Endothelial cell of umbilical vein (primary cell): ENCODE data around the gene LBHD2. TPM values are rescaled to one million over a fixed set of nuclear protein-coding genes. Genes with fewer than 3 reads are reported as not detected.

Experiments used
- BruUV-seq: library from RNA; stranded (reverse); fragments of 400-500 nt; replicated peaks from 2 replicates; lab custom pipeline; 2021; lab: Mats Ljungman, UMichigan
- CTCF ChIA-PET: fragments of 300-600, 350-600 bp; sonication (Branson Sonifier 250); formaldehyde crosslinking; loops from one replicate; lab custom pipeline; 2021; ENCODE audit warnings: antibody characterized with exemption, inconsistent platforms; lab: Charles Lee
- POLR2A ChIA-PET: fragments of 300-600, 350-600 bp; sonication (Branson Sonifier 250); formaldehyde crosslinking; loops from one replicate; lab custom pipeline; 2021; ENCODE audit warnings: antibody characterized with exemption, inconsistent platforms; lab: Charles Lee
- DNase-seq: peaks from one replicate; pipeline ENCODE4 v3.0.0-alpha.2; 2011; ENCODE audit warnings: low read depth, low spot score
- FAIRE-seq: peaks from 2 replicates; lab custom pipeline; 2011; peaks lifted over from hg19 to GRCh38; lab: Jason Lieb, UNC
- H2AFZ ChIP-seq: 2 replicates; pipeline ENCODE4 v1.6.0; 2012; ENCODE audit warnings: low read depth, low read length, control low read depth, inconsistent platforms
- H3K27ac ChIP-seq: 2 replicates; pipeline ENCODE4 v1.5.1; 2011; ENCODE audit warnings: low read depth, mild to moderate bottlenecking, control low read depth, low read length, moderate library complexity; ENCODE audit not compliant: insufficient read depth
- H3K27me3 ChIP-seq, 2 experiments: 2 replicates each; pipeline versions ENCODE4 v1.6.0 to v1.6.1; 2011; ENCODE audit warnings: low read length in 2 of 2, mixed read lengths in 1 of 2; ENCODE audit not compliant: control insufficient read depth in 2 of 2, insufficient read depth in 2 of 2
- H3K36me3 ChIP-seq, 2 experiments: 2 replicates in 1 of 2; 3 replicates in 1 of 2; pipeline ENCODE4 v1.5.1; 2011; ENCODE audit warnings: low read length in 2 of 2, mild to moderate bottlenecking in 1 of 2, moderate library complexity in 1 of 2; ENCODE audit not compliant: control insufficient read depth in 2 of 2, insufficient read depth in 2 of 2; ENCODE audit errors: extremely low read depth in 1 of 2
- H3K4me1 ChIP-seq: 3 replicates; pipeline ENCODE4 v1.5.1; 2011; ENCODE audit warnings: mild to moderate bottlenecking, low read length; ENCODE audit not compliant: control insufficient read depth, insufficient read depth; ENCODE audit errors: extremely low read depth
- H3K4me2 ChIP-seq: 2 replicates; pipeline ENCODE4 v1.6.1; 2011; ENCODE audit warnings: low read length, control low read depth, mixed read lengths; ENCODE audit not compliant: insufficient read depth
- H3K4me3 ChIP-seq, 3 experiments: fragments of 200-600 bp in 1 of 3; sonication (generic), shearing (Covaris generic) in 1 of 3; replicated peaks in 1 of 3; 2 replicates each; pipeline ENCODE4 v1.5.1; 2011 to 2016; ENCODE audit warnings: control low read depth in 3 of 3, low read length in 3 of 3, mild to moderate bottlenecking in 2 of 3, inconsistent platforms in 1 of 3, low read depth in 1 of 3, moderate library complexity in 1 of 3; ENCODE audit not compliant: insufficient read depth in 1 of 3
- H3K79me2 ChIP-seq: 2 replicates; pipeline ENCODE4 v1.6.0; 2012; ENCODE audit warnings: low read length, inconsistent platforms; ENCODE audit not compliant: control insufficient read depth, insufficient read depth
- H3K9ac ChIP-seq: replicated peaks from 2 replicates; pipeline ENCODE3; 2011; ENCODE audit warnings: low read length, control low read depth; ENCODE audit not compliant: insufficient read depth; ENCODE audit errors: extremely low read depth
- H3K9me1 ChIP-seq: replicated peaks from 3 replicates; pipeline ENCODE4 v1.6.0; 2011; ENCODE audit warnings: mild to moderate bottlenecking, low read length; ENCODE audit not compliant: control insufficient read depth, insufficient read depth; ENCODE audit errors: extremely low read depth
- H3K9me3 ChIP-seq: replicated peaks from 2 replicates; pipeline ENCODE4 v1.5.1; 2012; ENCODE audit warnings: low read length, inconsistent platforms; ENCODE audit not compliant: control insufficient read depth, insufficient read depth
- H4K20me1 ChIP-seq: replicated peaks from 2 replicates; pipeline ENCODE3; 2011; ENCODE audit warnings: mild to moderate bottlenecking, low read length; ENCODE audit not compliant: control insufficient read depth, insufficient read depth; ENCODE audit errors: extremely low read depth
- EZH2 ChIP-seq: IDR thresholded peaks from 2 replicates; pipeline ENCODE4 v1.6.1; 2012; ENCODE audit warnings: borderline replicate concordance, low read depth, mild to moderate bottlenecking, moderate library complexity, low read length, inconsistent platforms; ENCODE audit not compliant: severe bottlenecking
- FOS ChIP-seq: IDR thresholded peaks from 2 replicates; pipeline ENCODE4 v1.6.1; 2011; ENCODE audit warnings: mild to moderate bottlenecking, low read length, moderate library complexity, borderline replicate concordance; ENCODE audit not compliant: insufficient read depth
- GATA2 ChIP-seq: IDR thresholded peaks from 2 replicates; pipeline ENCODE4 v1.7.0; 2011; ENCODE audit warnings: low read depth, mild to moderate bottlenecking, moderate library complexity, mixed read lengths, low read length; ENCODE audit not compliant: insufficient read length, insufficient read depth
- JUN ChIP-seq: IDR thresholded peaks from 2 replicates; pipeline ENCODE4 v1.6.1; 2011; ENCODE audit warnings: borderline replicate concordance, low read depth; ENCODE audit not compliant: insufficient read length, insufficient read depth
- MYC ChIP-seq: IDR thresholded peaks from one replicate; pipeline ENCODE4 v1.6.1; 2011; ENCODE audit warnings: mild to moderate bottlenecking, low read depth, low read length
- POLR2A ChIP-seq: IDR thresholded peaks from 2 replicates; pipeline ENCODE4 v1.6.1; 2012; ENCODE audit warnings: low read depth, mild to moderate bottlenecking, control low read depth, low read length
- POLR2AphosphoS5 ChIP-seq: IDR thresholded peaks from 2 replicates; pipeline ENCODE4 v1.6.1; 2012; ENCODE audit warnings: low read depth, mild to moderate bottlenecking, control low read depth, low read length, moderate library complexity; ENCODE audit not compliant: insufficient read depth
- dilution Hi-C: fragments of 300-500 bp; cut with MboI; formaldehyde crosslinking; loops from one replicate; pipeline ENCODE4 v1.15.0; 2019; ENCODE audit warnings: low sequenced_read_pairs; ENCODE audit not compliant: extremely low pct_ligation_motif_present
- intact Hi-C: fragments of 100-400 bp; cut with micrococcal nuclease; formaldehyde crosslinking; loops from one replicate; pipeline ENCODE4 v1.10.0; 2022
- polyA plus RNA-seq, 4 experiments: library from polyadenylated mRNA; depleted of rRNA in 3 of 4; stranded (reverse) in 3 of 4; unstranded in 1 of 4; fragments of >200 nt; gene quantifications; 2 replicates each; pipeline versions ENCODE4 v1.2.1 to v1.2.3, GENCODE V29; 2011 to 2012; ENCODE audit warnings: missing spikeins in 1 of 4
- total RNA-seq: library from RNA; stranded (reverse); gene quantifications from 2 replicates; pipeline ENCODE4 v1.2.3, GENCODE V29; 2021
- TF ChIP-seq, protein P1 (sequence below): IDR thresholded peaks from 2 replicates; pipeline ENCODE4 v1.6.1; 2011; ENCODE audit not compliant: insufficient read depth, insufficient read length
- TF ChIP-seq, protein P2 (sequence below), 2 donors: IDR thresholded peaks; 1 replicate in 1 of 2; 2 replicates in 1 of 2; pipeline ENCODE4 v1.5.1; 2011; ENCODE audit warnings: low read length in 2 of 2, mild to moderate bottlenecking in 2 of 2, moderate library complexity in 2 of 2, control low read depth in 1 of 2, inconsistent platforms in 1 of 2, low read depth in 1 of 2; ENCODE audit not compliant: insufficient read depth in 1 of 2; ENCODE audit errors: extremely low read depth in 1 of 2

LBHD2 gene
- total and polyA plus RNA-seq, 2 donors (not counting 3 experiments of a cell fraction or from before 2014, with no cell fraction given) = not detected

DNA sequence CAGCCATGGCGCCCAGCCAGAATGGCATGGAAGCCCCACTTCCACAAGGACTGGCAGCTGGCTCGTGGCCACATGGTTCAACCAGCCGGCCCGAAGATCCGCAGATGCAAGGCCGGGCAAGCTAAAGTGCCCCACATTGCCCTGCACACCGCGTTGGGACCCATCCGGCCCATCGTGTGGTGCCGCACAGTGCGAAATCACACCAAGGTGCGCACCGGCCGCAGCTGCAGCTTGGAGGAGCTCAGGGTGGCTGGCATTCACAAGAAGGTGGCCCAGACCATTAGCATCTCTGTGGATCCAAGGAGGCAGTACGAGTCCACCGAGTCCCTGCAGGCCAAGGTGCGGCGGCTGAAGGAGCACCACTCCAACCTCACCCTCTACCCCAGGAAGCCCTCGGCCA, 42.5 kb upstream of the LBHD2 start:
- dilution Hi-C loops = no loop called here
- ChIA-PET POLR2A (no interaction called here), CTCF (no interaction called here)
- DNase-seq (no peak), FAIRE-seq (no peak)
- Histone ChIP-seq H3K79me2 (peaks cover 95% of the 10 kb centered on the region), H3K9ac (no peak overlapping the region), H3K4me1 (no peaks in the 10 kb centered on the region), H3K27ac (no peak overlapping the region), H3K9me1 (no peaks in the 10 kb centered on the region), H3K9me3 (no peaks in the 10 kb centered on the region), H2AFZ (no peak overlapping the region), H4K20me1 (peaks cover 8% of the 10 kb centered on the region), H3K27me3 (no peaks in the 10 kb centered on the region), H3K4me3 (no peak overlapping the region), H3K4me2 (no peak overlapping the region), H3K36me3 (peaks cover 0 to 5% of the 10 kb centered on the region in 2 experiments)
- TF ChIP-seq MYC = no peak
- TF ChIP-seq, protein P1, sequence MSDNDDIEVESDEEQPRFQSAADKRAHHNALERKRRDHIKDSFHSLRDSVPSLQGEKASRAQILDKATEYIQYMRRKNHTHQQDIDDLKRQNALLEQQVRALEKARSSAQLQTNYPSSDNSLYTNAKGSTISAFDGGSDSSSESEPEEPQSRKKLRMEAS = no peak
- no peak for TF ChIP-seq POLR2A
- no peak for TF ChIP-seq POLR2AphosphoS5
- TF ChIP-seq EZH2 = no peak
- TF ChIP-seq JUN = no peak
- TF ChIP-seq, protein P2, sequence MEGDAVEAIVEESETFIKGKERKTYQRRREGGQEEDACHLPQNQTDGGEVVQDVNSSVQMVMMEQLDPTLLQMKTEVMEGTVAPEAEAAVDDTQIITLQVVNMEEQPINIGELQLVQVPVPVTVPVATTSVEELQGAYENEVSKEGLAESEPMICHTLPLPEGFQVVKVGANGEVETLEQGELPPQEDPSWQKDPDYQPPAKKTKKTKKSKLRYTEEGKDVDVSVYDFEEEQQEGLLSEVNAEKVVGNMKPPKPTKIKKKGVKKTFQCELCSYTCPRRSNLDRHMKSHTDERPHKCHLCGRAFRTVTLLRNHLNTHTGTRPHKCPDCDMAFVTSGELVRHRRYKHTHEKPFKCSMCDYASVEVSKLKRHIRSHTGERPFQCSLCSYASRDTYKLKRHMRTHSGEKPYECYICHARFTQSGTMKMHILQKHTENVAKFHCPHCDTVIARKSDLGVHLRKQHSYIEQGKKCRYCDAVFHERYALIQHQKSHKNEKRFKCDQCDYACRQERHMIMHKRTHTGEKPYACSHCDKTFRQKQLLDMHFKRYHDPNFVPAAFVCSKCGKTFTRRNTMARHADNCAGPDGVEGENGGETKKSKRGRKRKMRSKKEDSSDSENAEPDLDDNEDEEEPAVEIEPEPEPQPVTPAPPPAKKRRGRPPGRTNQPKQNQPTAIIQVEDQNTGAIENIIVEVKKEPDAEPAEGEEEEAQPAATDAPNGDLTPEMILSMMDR (IDR thresholded peaks at IDR 0.05; ENCODE audit: extremely low read depth in 1 of 2, insufficient read depth in 1 of 2, low read depth in 1 of 2, low read length in 2 of 2) = no peak
- TF ChIP-seq FOS = no peak
- no peak for TF ChIP-seq GATA2
- intact Hi-C loops = no loop called here
- no TSS peak for BruUV-seq
